T-helper 9 cell (primary cell): ENCODE data around the gene SUCLG1.
A peak's percentile ranks its signal among the peaks of the same experiment; 100 is the strongest.
"Not testable (repeated sequence)": the region's sequence is repeated elsewhere in the genome, so short reads cannot be mapped to it uniquely, and the experiment has no call there.

ENCODE experiments used
- DNase-seq: peaks from one replicate; pipeline ENCODE4 v3.0.0-alpha.2; 2020
- total RNA-seq, 2 donors: gene quantifications; one replicate each; lab custom pipeline; 2026; lab: John Stamatoyannopoulos, UW

Gene SUCLG1
- total RNA-seq = 49.7 to 61.0 reads per million in 2 donors

- peak; percentile 77 for DNase-seq
Measured at GRCh38 chr2:84459018-84459943, at the start of gene SUCLG1. TSS of gene SUCLG1 (minus strand) at chr2:84459280. CDS start at chr2:84459269, 11 bp downstream.

GRCh38 chr2:84498150-84498799 lies 39.2 kb upstream of the SUCLG1 start:
- DNase-seq = no peak

GRCh38 chr2:84497285-84497684 lies 38.2 kb upstream of the SUCLG1 start:
- no peak for DNase-seq

GRCh38 chr2:84496386-84496785 lies 37.3 kb upstream of the SUCLG1 start:
- DNase-seq = no peak

GRCh38 chr2:84495539-84496146 lies 36.6 kb upstream of the SUCLG1 start:
- no peak for DNase-seq

- DNase-seq = no peak
Measured at GRCh38 chr2:84494070-84494469, 35.0 kb upstream of the SUCLG1 start.

- DNase-seq = no peak
Measured at GRCh38 chr2:84493514-84493913, 34.4 kb upstream of the SUCLG1 start.

GRCh38 chr2:84492571-84492970 lies 33.5 kb upstream of the SUCLG1 start:
- DNase-seq = no peak

GRCh38 chr2:84491741-84492140 lies 32.7 kb upstream of the SUCLG1 start:
- no peak for DNase-seq

GRCh38 chr2:84491256-84491655 lies 32.2 kb upstream of the SUCLG1 start:
- DNase-seq = no peak

GRCh38 chr2:84487298-84487996 lies 28.4 kb upstream of the SUCLG1 start:
- no peak for DNase-seq

- no peak for DNase-seq
Measured at GRCh38 chr2:84486441-84487115, 27.5 kb upstream of the SUCLG1 start.

- no peak for DNase-seq
Measured at GRCh38 chr2:84483320-84483719, 24.2 kb upstream of the SUCLG1 start.

- no peak for DNase-seq
Measured at GRCh38 chr2:84482603-84483002, 23.5 kb upstream of the SUCLG1 start.

- no peak for DNase-seq
Measured at GRCh38 chr2:84481702-84482101, 22.6 kb upstream of the SUCLG1 start.

- no peak for DNase-seq
Measured at GRCh38 chr2:84478867-84479266, 19.8 kb upstream of the SUCLG1 start.

GRCh38 chr2:84477886-84478285 lies 18.8 kb upstream of the SUCLG1 start:
- no peak for DNase-seq

GRCh38 chr2:84474176-84474575 lies 15.1 kb upstream of the SUCLG1 start:
- no peak for DNase-seq

- DNase-seq = no peak
Measured at GRCh38 chr2:84472856-84473565, 13.9 kb upstream of the SUCLG1 start.

GRCh38 chr2:84472423-84472822 lies 13.3 kb upstream of the SUCLG1 start:
- DNase-seq = not testable (repeated sequence)

- DNase-seq = no peak
Measured at GRCh38 chr2:84467389-84467788, 8.3 kb upstream of the SUCLG1 start.

GRCh38 chr2:84461310-84461709 lies 2.2 kb upstream of the SUCLG1 start:
- DNase-seq = no peak
